ENCODE results near the gene CHMP4A.

DNA sequence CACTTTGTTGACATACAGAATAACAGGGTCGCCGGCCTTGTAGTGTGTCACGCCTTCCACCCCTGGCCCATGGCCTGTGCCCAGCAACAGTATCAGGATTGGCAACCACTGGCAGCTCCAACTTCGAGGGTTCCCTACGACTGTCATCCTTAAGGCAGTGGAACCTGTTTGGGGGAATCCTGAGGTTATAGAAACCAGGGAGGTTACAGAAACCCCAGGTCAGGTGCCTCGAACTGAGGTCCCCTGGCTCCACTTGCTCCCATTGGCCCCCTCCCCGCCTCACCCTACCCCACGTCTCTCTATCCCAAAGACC lies 18.5 kb downstream of the CHMP4A start:
- TF ChIP-seq CTCF (IDR thresholded peaks at IDR 0.05) (no peak), POLR2A (IDR thresholded peaks at IDR 0.05) (no peak), EP300 (IDR thresholded peaks at IDR 0.05) (no peak)
